Measurements from ENCODE around the gene AUNIP. TPM values are rescaled to one million over a fixed set of nuclear protein-coding genes. Genes with fewer than 3 reads are reported as not detected.

The AUNIP gene
- total RNA-seq, 1 experiment from 2014 or later: 16.1 TPM

GRCh38 chr1:25905680-25906643 lies 46.7 kb upstream of the AUNIP start, which contains the start of gene STMN1 (continued):
- TF ChIP-seq ZNF219 (CRISPR knock-in tag; IDR thresholded peaks at IDR 0.05; ENCODE audit: borderline replicate concordance) (no peak), GTF2I (CRISPR knock-in tag; conservative IDR thresholded peaks at IDR 0.05) (no peak), GABPB1 (CRISPR knock-in tag; IDR thresholded peaks at IDR 0.05) (peak; percentile 42; the same call in 1 of the 2 replicates), JUN (CRISPR knock-in tag; IDR thresholded peaks at IDR 0.05) (no peak), ZNF232 (CRISPR knock-in tag; IDR thresholded peaks at IDR 0.05) (0 out of 2 replicates have a peak, but pooled peaks have one; percentile 52), JAZF1 (CRISPR knock-in tag; IDR thresholded peaks at IDR 0.05) (no peak), MAX (CRISPR knock-in tag; IDR thresholded peaks at IDR 0.05) (no peak; the same call in 1 of the 2 replicates)

GRCh38 chr1:25904943-25905679 lies 45.9 kb upstream of the AUNIP start:
- POLR2A ChIA-PET: interaction anchor here (1.1 to 1.5 kb wide), 2 partner anchors 30 to 93 kb away, joined by 3 to 5 read pairs; partner anchors contain the start of gene PAFAH2

GRCh38 chr1:25903986-25904385 lies 44.7 kb upstream of the AUNIP start:
- ChIA-PET POLR2A (no interaction called here), CTCF (interaction anchor here (1.1 to 1.9 kb wide), 3 partner anchors 8 to 131 kb away, joined by 3 to 9 read pairs (median 5); no protein-coding TSS in a partner anchor)
- DNase-seq (ENCODE audit: low spot score): no peak
- Mint-ChIP-seq H3K4me1 (peaks cover 27% of the 10 kb centered on the region), H3K36me3 (peaks cover 57% of the 10 kb centered on the region), H3K27me3 (ENCODE audit: low read depth) (no peaks in the 10 kb centered on the region; the same call in 1 of the 2 replicates), H3K4me3 (peak overlapping the region; percentile 92), H3K9me3 (no peaks in the 10 kb centered on the region), H3K27ac (peak overlapping the region; percentile 17)
- no peak for ATAC-seq
- TF ChIP-seq TEAD1 (CRISPR knock-in tag; IDR thresholded peaks at IDR 0.05) (no peak), MXD4 (CRISPR knock-in tag; IDR thresholded peaks at IDR 0.05; ENCODE audit: borderline replicate concordance) (no peak), ZBTB21 (CRISPR knock-in tag; IDR thresholded peaks at IDR 0.05; ENCODE audit: borderline replicate concordance) (no peak)

More at GRCh38 chr1:25904943-25905679, 45.9 kb upstream of the AUNIP start:
- Mint-ChIP-seq H3K27ac (peak overlapping the region; percentile 17), H3K9me3 (no peaks in the 10 kb centered on the region), H3K4me1 (peaks cover 27% of the 10 kb centered on the region), H3K36me3 (peaks cover 46% of the 10 kb centered on the region), H3K4me3 (peak overlapping the region; percentile 92), H3K27me3 (ENCODE audit: low read depth) (no peaks in the 10 kb centered on the region; the same call in 1 of the 2 replicates)
- CTCF ChIA-PET: interaction anchor here (1.0 to 3.6 kb wide), 6 partner anchors 9 to 130 kb away, joined by 3 to 31 read pairs (median 4); partner anchors contain the start of genes EXTL1 and PAFAH2
- TF ChIP-seq ZNF317 (CRISPR knock-in tag; IDR thresholded peaks at IDR 0.05; ENCODE audit: borderline replicate concordance, low read depth) (no peak), IRF2 (CRISPR knock-in tag; IDR thresholded peaks at IDR 0.05; ENCODE audit: borderline replicate concordance, low read depth) (no peak), RELA (CRISPR knock-in tag; IDR thresholded peaks at IDR 0.05; ENCODE audit: borderline replicate concordance) (no peak), MYBL2 (CRISPR knock-in tag; IDR thresholded peaks at IDR 0.05) (peak; percentile 91; the same call in 1 of the 2 replicates), SP1 (CRISPR knock-in tag; conservative IDR thresholded peaks at IDR 0.05) (peak; percentile 37; the same call in 1 of the 2 replicates), ELF4 (CRISPR knock-in tag; IDR thresholded peaks at IDR 0.05; ENCODE audit: low read depth) (no peak)
- ATAC-seq (peak; percentile 69), DNase-seq (ENCODE audit: low spot score) (peak; percentile 96)

GRCh38 chr1:25902462-25902861 lies 43.2 kb upstream of the AUNIP start:
- Mint-ChIP-seq H3K36me3 (peaks cover 66% of the 10 kb centered on the region), H3K4me1 (peaks cover 23% of the 10 kb centered on the region), H3K4me3 (no peak overlapping the region), H3K27me3 (ENCODE audit: low read depth) (no peaks in the 10 kb centered on the region), H3K9me3 (no peaks in the 10 kb centered on the region), H3K27ac (peak overlapping the region; percentile 45; the same call in 1 of the 2 replicates)
- ChIA-PET POLR2A (no interaction called here), CTCF (interaction anchor here (1.0 kb wide), 1 partner anchor 95 kb away, joined by 3 read pairs; the partner anchor contains the start of gene PAFAH2)
- no peak for TF ChIP-seq E2F5 (CRISPR knock-in tag; IDR thresholded peaks at IDR 0.05)
- DNase-seq (ENCODE audit: low spot score): no peak
- no peak for ATAC-seq

Data from WTC11 (cell line).